Left lung (tissue), 10 donors: Measurements from ENCODE around the gene ATP7B. TPM values are rescaled to one million over a fixed set of nuclear protein-coding genes. Genes with fewer than 3 reads are reported as not detected.

ENCODE experiments used
- ATAC-seq: fragments of 200-7000 bp; cut with Tn5 transposase; one replicate; pipeline ENCODE4 v1.9.1; 2020; ENCODE audit warnings: moderate library complexity
- DNase-seq, 4 donors: peaks; one replicate each; pipeline ENCODE4 v3.0.0-alpha.2; 2013 to 2020
- H3K27ac ChIP-seq, 2 donors: fragments of 200-600 bp; sonication (generic) in 1 of 2; one replicate each; pipeline versions ENCODE4 v1.5.0 to v1.8.0; 2020 to 2021
- H3K27me3 ChIP-seq, 2 donors: fragments of 200-600 bp; sonication (generic) in 1 of 2; one replicate each; pipeline versions ENCODE4 v1.5.0 to v1.8.0; 2020 to 2021
- H3K36me3 ChIP-seq, 2 donors: fragments of 200-600 bp; sonication (generic) in 1 of 2; one replicate each; pipeline versions ENCODE4 v1.5.0 to v1.8.0; 2020 to 2021
- H3K4me1 ChIP-seq, 2 donors: fragments of 200-600 bp; one replicate each; pipeline ENCODE4 v1.8.0; 2021
- H3K4me3 ChIP-seq, 2 donors: fragments of 200-600 bp; sonication (generic) in 1 of 2; one replicate each; pipeline versions ENCODE4 v1.5.0 to v1.8.0; 2020 to 2021; ENCODE audit warnings: mild to moderate bottlenecking in 1 of 2
- H3K9me3 ChIP-seq, 2 donors: fragments of 200-600 bp; sonication (generic) in 1 of 2; one replicate each; pipeline versions ENCODE4 v1.5.0 to v1.8.0; 2020 to 2021
- intact Hi-C, 2 donors: fragments of 100-400 bp; cut with DNase I; formaldehyde crosslinking; loops; one replicate each; pipeline versions ENCODE4 v1.11.2 to v1.14.2; 2022
- polyA plus RNA-seq, 6 donors: library from polyadenylated mRNA; unstranded; fragments of 120-200 nt; gene quantifications; one replicate each; pipeline ENCODE4 v1.2.1, GENCODE V29; 2013; ENCODE audit not compliant: insufficient read length in 6 of 6
- total RNA-seq, 2 donors: library from RNA; stranded (reverse); fragmentation: NEBNext Ultra II Directional; extraction: Animal tissue kit (Norgen Biotek cat#: 25700); gene quantifications; one replicate each; pipeline ENCODE4 v1.2.1, GENCODE V29; 2021
- TF ChIP-seq, protein P1 (sequence below), 2 donors: fragments of 200-600 bp; sonication (generic) in 1 of 2; IDR thresholded peaks; one replicate each; pipeline versions ENCODE4 v1.5.0 to v1.8.0; 2021; ENCODE audit warnings: antibody characterized with exemption in 2 of 2
- donor health status: DM: no; HTN: yes; CAD: no.
- donor health status: DM: no; HTN: no; CAD: no.

ATP7B gene
- total and polyA plus RNA-seq, 8 donors = 5.9 to 20.5 (median 18.4) TPM

- H3K36me3 ChIP-seq = peaks cover 0 to 7% of the 10 kb centered on the region in 2 donors
- no peaks in the 10 kb centered on the region for H3K4me1 ChIP-seq
- no peaks in the 10 kb centered on the region for H3K9me3 ChIP-seq
- H3K27ac ChIP-seq = no peak overlapping the region
- intact Hi-C loops = no loop called here
- no peak for DNase-seq
- no peak overlapping the region for H3K4me3 ChIP-seq
- TF ChIP-seq, protein P1, sequence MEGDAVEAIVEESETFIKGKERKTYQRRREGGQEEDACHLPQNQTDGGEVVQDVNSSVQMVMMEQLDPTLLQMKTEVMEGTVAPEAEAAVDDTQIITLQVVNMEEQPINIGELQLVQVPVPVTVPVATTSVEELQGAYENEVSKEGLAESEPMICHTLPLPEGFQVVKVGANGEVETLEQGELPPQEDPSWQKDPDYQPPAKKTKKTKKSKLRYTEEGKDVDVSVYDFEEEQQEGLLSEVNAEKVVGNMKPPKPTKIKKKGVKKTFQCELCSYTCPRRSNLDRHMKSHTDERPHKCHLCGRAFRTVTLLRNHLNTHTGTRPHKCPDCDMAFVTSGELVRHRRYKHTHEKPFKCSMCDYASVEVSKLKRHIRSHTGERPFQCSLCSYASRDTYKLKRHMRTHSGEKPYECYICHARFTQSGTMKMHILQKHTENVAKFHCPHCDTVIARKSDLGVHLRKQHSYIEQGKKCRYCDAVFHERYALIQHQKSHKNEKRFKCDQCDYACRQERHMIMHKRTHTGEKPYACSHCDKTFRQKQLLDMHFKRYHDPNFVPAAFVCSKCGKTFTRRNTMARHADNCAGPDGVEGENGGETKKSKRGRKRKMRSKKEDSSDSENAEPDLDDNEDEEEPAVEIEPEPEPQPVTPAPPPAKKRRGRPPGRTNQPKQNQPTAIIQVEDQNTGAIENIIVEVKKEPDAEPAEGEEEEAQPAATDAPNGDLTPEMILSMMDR (IDR thresholded peaks at IDR 0.05) = no peak
- no peaks in the 10 kb centered on the region for H3K27me3 ChIP-seq
- ATAC-seq = no peak
These were observed 76.7 kb downstream of the ATP7B start for GRCh38 chr13:51934461-51935087.

DNA sequence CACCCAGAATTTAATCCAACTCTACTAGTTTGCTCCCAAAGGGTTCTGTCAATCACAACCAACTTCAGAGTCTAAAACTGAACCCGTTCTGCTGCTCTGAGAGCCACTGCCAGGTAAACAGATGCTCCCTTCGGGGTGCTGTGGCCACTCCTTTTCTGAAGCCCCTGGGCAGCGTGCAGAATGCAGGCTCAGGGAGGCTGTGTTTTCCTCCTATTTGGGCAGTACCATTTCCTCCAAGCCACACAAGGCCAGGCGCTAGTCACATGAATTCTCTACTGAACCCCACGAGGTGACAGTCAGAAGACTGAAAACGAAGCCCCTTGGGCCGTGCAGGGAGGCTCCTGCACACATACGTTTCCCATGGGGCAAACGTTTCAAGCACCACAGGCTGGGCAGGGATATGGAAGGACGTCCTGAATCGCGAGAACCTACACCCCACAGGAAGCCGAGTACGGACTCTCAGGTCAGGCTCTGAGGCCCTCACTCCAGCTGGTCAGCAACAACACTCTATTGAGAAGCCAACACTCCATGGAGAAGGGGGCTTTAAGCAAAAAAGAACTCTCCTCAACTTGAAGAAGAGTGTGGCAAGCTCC is 77.7 kb downstream of the ATP7B start:
- Histone ChIP-seq H3K27me3 (no peaks in the 10 kb centered on the region), H3K4me3 (no peak overlapping the region), H3K36me3 (peaks cover 0 to 7% of the 10 kb centered on the region in 2 donors), H3K27ac (no peak overlapping the region), H3K4me1 (no peaks in the 10 kb centered on the region), H3K9me3 (no peaks in the 10 kb centered on the region)
- TF ChIP-seq, protein P1 (IDR thresholded peaks at IDR 0.05) = no peak
- no peak for DNase-seq
- no peak for ATAC-seq
- intact Hi-C loops = no loop called here

DNA sequence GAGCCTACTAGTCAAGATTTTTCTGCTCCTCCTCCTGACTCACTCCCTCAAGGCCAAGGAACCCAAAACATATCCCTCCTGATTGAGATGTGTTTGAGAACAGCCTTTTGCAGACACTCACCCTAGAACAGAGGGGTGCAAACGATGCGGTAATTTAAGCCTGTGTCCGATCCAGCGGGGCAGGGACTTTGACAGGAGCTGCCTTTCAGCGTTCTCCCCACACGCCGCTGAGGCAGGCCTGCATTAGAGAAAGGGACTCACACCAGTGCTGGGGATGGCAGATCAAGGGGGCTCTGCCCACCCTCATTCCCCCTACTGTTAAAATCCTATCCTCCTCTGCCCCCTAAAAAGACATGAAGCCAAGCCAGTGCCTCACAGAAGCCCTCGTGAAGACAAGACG is 79.0 kb downstream of the ATP7B start:
- Histone ChIP-seq H3K4me1 (no peaks in the 10 kb centered on the region), H3K27me3 (no peaks in the 10 kb centered on the region), H3K36me3 (peaks cover 0 to 7% of the 10 kb centered on the region in 2 donors), H3K9me3 (no peaks in the 10 kb centered on the region), H3K4me3 (no peak overlapping the region), H3K27ac (no peak overlapping the region)
- intact Hi-C loops = no loop called here
- DNase-seq = no peak
- ATAC-seq = no peak
- TF ChIP-seq, protein P1 (IDR thresholded peaks at IDR 0.05) = no peak

- TF ChIP-seq, protein P1 (IDR thresholded peaks at IDR 0.05) = no peak
- H3K9me3 ChIP-seq = no peaks in the 10 kb centered on the region
- no peaks in the 10 kb centered on the region for H3K4me1 ChIP-seq
- H3K4me3 ChIP-seq = no peak overlapping the region
- intact Hi-C loops = no loop called here
- no peaks in the 10 kb centered on the region for H3K27me3 ChIP-seq
- H3K27ac ChIP-seq = no peak overlapping the region
- DNase-seq (no peak), ATAC-seq (no peak)
- peaks cover 0 to 7% of the 10 kb centered on the region in 2 donors for H3K36me3 ChIP-seq
These were observed 79.6 kb downstream of the ATP7B start for GRCh38 chr13:51931606-51932005.

GRCh38 chr13:51929699-51930098 is 81.6 kb downstream of the ATP7B start:
- H3K27me3 ChIP-seq = no peaks in the 10 kb centered on the region
- peaks cover 0 to 4% of the 10 kb centered on the region in 2 donors for H3K36me3 ChIP-seq
- no peak overlapping the region for H3K4me3 ChIP-seq
- no peaks in the 10 kb centered on the region for H3K9me3 ChIP-seq
- intact Hi-C loops = no loop called here
- H3K4me1 ChIP-seq = no peaks in the 10 kb centered on the region
- TF ChIP-seq, protein P1 (IDR thresholded peaks at IDR 0.05) = no peak
- no peak overlapping the region for H3K27ac ChIP-seq
- ATAC-seq (no peak), DNase-seq (no peak)
